Measurements from ENCODE around the gene TOP3B. TPM values are rescaled to one million over a fixed set of nuclear protein-coding genes. Genes with fewer than 3 reads are reported as not detected.

TOP3B gene
- total and polyA plus RNA-seq, 4 donors: 11.9 to 34.2 (median 23.0) TPM

DNA sequence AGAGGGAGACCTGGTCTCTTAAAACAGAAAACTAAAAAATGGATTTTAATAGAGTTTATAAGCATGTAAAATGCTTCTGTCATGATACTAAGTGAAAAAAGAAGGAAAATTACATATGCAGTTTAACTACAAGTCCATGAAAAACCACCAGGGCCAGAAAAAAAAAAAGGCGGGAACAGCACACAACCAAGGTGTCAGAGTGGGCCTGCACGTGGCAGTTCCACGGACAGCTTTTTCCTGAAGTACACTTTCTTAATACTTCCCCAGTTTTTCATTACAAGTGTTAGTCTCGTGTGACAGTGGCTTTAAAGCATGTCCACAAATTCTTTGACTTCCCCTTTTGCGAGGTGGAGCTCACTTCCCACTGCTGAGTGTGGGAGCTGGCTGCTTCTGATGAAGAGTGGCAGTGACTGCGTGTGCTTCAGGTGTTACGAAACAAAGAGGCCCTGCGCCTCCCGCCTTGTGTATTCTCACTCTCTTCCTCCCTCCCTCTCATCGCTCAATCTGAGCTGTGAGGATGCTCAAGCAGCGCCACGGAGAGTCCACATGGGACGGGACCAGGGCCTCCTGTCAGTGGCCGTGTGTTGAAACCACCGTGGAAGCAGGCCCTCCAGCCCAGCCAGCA is 46.3 kb downstream of the TOP3B start:
- ATAC-seq (ENCODE audit: insufficient read depth, low FRiP score) (no peak), DNase-seq (no peak)
- Histone ChIP-seq H3K36me3 (ENCODE audit: control insufficient read depth in 4 of 4, insufficient read depth in 4 of 4, low read length in 4 of 4) (peaks cover 5 to 23% (median 8%) of the 10 kb centered on the region in 4 donors), H3K27me3 (ENCODE audit: control insufficient read depth in 3 of 3, insufficient read depth in 3 of 3, low read length in 2 of 3) (no peaks in the 10 kb centered on the region), H3K9ac (ENCODE audit: insufficient read depth in 1 of 2, low read length in 2 of 2) (no peak overlapping the region), H3K4me1 (ENCODE audit: control insufficient read depth in 5 of 5, insufficient read depth in 5 of 5, low read length in 5 of 5) (peaks cover 0 to 25% (median 13%) of the 10 kb centered on the region in 5 donors), H3K27ac (ENCODE audit: low read depth in 1 of 2, low read length in 1 of 2) (peak overlapping the region; percentile 38 to 98), H3K4me3 (no peak overlapping the region), H3K9me3 (ENCODE audit: control insufficient read depth in 4 of 4, insufficient read depth in 3 of 4, low read length in 3 of 4) (no peaks in the 10 kb centered on the region)
- TF ChIP-seq, protein P1, sequence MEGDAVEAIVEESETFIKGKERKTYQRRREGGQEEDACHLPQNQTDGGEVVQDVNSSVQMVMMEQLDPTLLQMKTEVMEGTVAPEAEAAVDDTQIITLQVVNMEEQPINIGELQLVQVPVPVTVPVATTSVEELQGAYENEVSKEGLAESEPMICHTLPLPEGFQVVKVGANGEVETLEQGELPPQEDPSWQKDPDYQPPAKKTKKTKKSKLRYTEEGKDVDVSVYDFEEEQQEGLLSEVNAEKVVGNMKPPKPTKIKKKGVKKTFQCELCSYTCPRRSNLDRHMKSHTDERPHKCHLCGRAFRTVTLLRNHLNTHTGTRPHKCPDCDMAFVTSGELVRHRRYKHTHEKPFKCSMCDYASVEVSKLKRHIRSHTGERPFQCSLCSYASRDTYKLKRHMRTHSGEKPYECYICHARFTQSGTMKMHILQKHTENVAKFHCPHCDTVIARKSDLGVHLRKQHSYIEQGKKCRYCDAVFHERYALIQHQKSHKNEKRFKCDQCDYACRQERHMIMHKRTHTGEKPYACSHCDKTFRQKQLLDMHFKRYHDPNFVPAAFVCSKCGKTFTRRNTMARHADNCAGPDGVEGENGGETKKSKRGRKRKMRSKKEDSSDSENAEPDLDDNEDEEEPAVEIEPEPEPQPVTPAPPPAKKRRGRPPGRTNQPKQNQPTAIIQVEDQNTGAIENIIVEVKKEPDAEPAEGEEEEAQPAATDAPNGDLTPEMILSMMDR (IDR thresholded peaks at IDR 0.05; ENCODE audit: control extremely low read depth, extremely low read depth): no peak
- WGBS, 2 donors: 29 to 51% methylated on average over 15 of the region's 15 CpGs

DNA sequence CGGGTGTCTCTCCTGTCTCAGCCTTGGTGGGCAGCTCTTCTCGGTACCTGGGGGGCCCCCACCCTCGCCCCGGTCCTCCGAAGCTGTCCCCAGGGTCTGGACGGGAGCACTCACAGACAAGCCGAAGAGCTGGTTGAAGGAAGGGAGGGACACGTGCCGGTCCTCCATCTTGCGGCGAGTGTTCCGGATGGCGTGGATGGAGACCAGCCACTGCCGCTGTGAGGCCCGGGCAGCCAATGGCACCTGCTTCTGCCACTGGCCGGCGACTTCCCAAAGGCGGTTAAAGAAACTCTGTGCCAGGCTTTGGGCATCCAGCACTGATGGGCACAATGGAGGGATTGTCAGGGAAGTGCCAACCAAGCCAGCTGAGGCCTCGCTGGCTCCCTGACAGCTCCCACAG is 48.7 kb downstream of the TOP3B start:
- Histone ChIP-seq H3K27ac (ENCODE audit: low read depth in 1 of 2, low read length in 1 of 2) (no peak overlapping the region), H3K4me1 (ENCODE audit: control insufficient read depth in 5 of 5, insufficient read depth in 5 of 5, low read length in 5 of 5) (peaks cover 0 to 21% (median 13%) of the 10 kb centered on the region in 5 donors), H3K9ac (ENCODE audit: insufficient read depth in 1 of 2, low read length in 2 of 2) (no peak overlapping the region), H3K4me3 (no peak overlapping the region), H3K36me3 (ENCODE audit: control insufficient read depth in 4 of 4, insufficient read depth in 4 of 4, low read length in 4 of 4) (peaks cover 11 to 37% (median 16%) of the 10 kb centered on the region in 4 donors), H3K9me3 (ENCODE audit: control insufficient read depth in 4 of 4, insufficient read depth in 3 of 4, low read length in 3 of 4) (no peaks in the 10 kb centered on the region), H3K27me3 (ENCODE audit: control insufficient read depth in 3 of 3, insufficient read depth in 3 of 3, low read length in 2 of 3) (no peaks in the 10 kb centered on the region)
- TF ChIP-seq, protein P1 (IDR thresholded peaks at IDR 0.05; ENCODE audit: control extremely low read depth, extremely low read depth): no peak
- DNase-seq (no peak), ATAC-seq (ENCODE audit: insufficient read depth, low FRiP score) (no peak)
- WGBS, 2 donors: 97 to 98% methylated on average over 19 of the region's 19 CpGs

GRCh38 chr22:21933413-21933812 is 49.2 kb downstream of the TOP3B start:
- TF ChIP-seq, protein P1 (IDR thresholded peaks at IDR 0.05; ENCODE audit: control extremely low read depth, extremely low read depth): no peak
- H3K4me3 ChIP-seq: no peak overlapping the region
- no peaks in the 10 kb centered on the region for H3K9me3 ChIP-seq (ENCODE audit: control insufficient read depth in 4 of 4, insufficient read depth in 3 of 4, low read length in 3 of 4)
- no peaks in the 10 kb centered on the region for H3K27me3 ChIP-seq (ENCODE audit: control insufficient read depth in 3 of 3, insufficient read depth in 3 of 3, low read length in 2 of 3)
- peaks cover 0 to 18% (median 13%) of the 10 kb centered on the region in 5 donors for H3K4me1 ChIP-seq (ENCODE audit: control insufficient read depth in 5 of 5, insufficient read depth in 5 of 5, low read length in 5 of 5)
- no peak for DNase-seq
- ATAC-seq (ENCODE audit: insufficient read depth, low FRiP score): no peak
- H3K27ac ChIP-seq (ENCODE audit: low read depth in 1 of 2, low read length in 1 of 2): no peak overlapping the region
- peaks cover 11 to 39% (median 16%) of the 10 kb centered on the region in 4 donors for H3K36me3 ChIP-seq (ENCODE audit: control insufficient read depth in 4 of 4, insufficient read depth in 4 of 4, low read length in 4 of 4)
- no peak overlapping the region for H3K9ac ChIP-seq (ENCODE audit: insufficient read depth in 1 of 2, low read length in 2 of 2)
- 95% methylated on average over 23 of the region's 23 CpGs for WGBS, 2 donors

Data from lung (tissue), 12 donors.